SK-N-SH treated with all-trans-retinoic acid at 6 μM for 48 hours (cell line): Measurements from ENCODE around the gene C1GALT1.

Experiments used
- ATAC-seq: fragments of 200-7000 bp; cut with Tn5 transposase; 3 replicates; pipeline ENCODE4 v1.9.1; 2020; ENCODE audit warnings: mild to moderate bottlenecking, moderate library complexity
- ARNTL ChIP-seq: fragments of 450-650 bp; formaldehyde crosslinking; IDR thresholded peaks from 2 replicates; pipeline ENCODE4 v1.5.0; 2020; ENCODE audit warnings: low read depth, mild to moderate bottlenecking, moderate library complexity, borderline replicate concordance
- BACH2 ChIP-seq: fragments of 250-450 bp; sonication (Bioruptor Pico); IDR thresholded peaks from 2 replicates; pipeline ENCODE4 v1.9.0; 2021; ENCODE audit warnings: mild to moderate bottlenecking, borderline replicate concordance
- CREB5 ChIP-seq: fragments of 250-450 bp; sonication (Bioruptor Pico); IDR thresholded peaks from 2 replicates; pipeline ENCODE4 v1.5.1; 2020; ENCODE audit warnings: low read depth, mild to moderate bottlenecking, moderate library complexity
- CSDC2 ChIP-seq: fragments of 250-450 bp; sonication (Bioruptor Pico); IDR thresholded peaks from 2 replicates; pipeline ENCODE4 v1.5.0; 2020; ENCODE audit warnings: mild to moderate bottlenecking, moderate library complexity
- CSRNP3 ChIP-seq: fragments of 250-450 bp; sonication (Bioruptor Pico); IDR thresholded peaks from 2 replicates; pipeline ENCODE4 v1.5.1; 2021; ENCODE audit warnings: mild to moderate bottlenecking, moderate library complexity
- ESRRG ChIP-seq: fragments of 250-450 bp; sonication (Bioruptor Pico); IDR thresholded peaks from 2 replicates; pipeline ENCODE4 v1.6.1; 2021; ENCODE audit warnings: mild to moderate bottlenecking
- GLIS3 ChIP-seq: fragments of 250-450 bp; sonication (Bioruptor Pico); IDR thresholded peaks from 2 replicates; pipeline ENCODE4 v1.5.0; 2020; ENCODE audit warnings: mild to moderate bottlenecking, moderate library complexity
- ISL1 ChIP-seq: fragments of 250-450 bp; sonication (Bioruptor Pico); IDR thresholded peaks from 2 replicates; pipeline ENCODE4 v2.1.2; 2022; ENCODE audit warnings: mild to moderate bottlenecking, moderate library complexity
- OSR1 ChIP-seq: fragments of 250-450 bp; sonication (Bioruptor Pico); IDR thresholded peaks from 2 replicates; pipeline ENCODE4 v1.8.0; 2022; ENCODE audit warnings: moderate library complexity, mild to moderate bottlenecking, inconsistent platforms
- POU6F1 ChIP-seq: fragments of 250-450 bp; sonication (Bioruptor Pico); IDR thresholded peaks from 2 replicates; pipeline ENCODE4 v1.8.0; 2021; ENCODE audit warnings: low read depth, mild to moderate bottlenecking, moderate library complexity, borderline replicate concordance
- PPARA ChIP-seq: fragments of 250-450 bp; sonication (Bioruptor Pico); IDR thresholded peaks from 2 replicates; pipeline ENCODE4 v1.5.0; 2020; ENCODE audit warnings: mild to moderate bottlenecking, borderline replicate concordance
- RARB ChIP-seq: fragments of 250-450 bp; sonication (Bioruptor Pico); IDR thresholded peaks from 2 replicates; pipeline ENCODE4 v1.8.0; 2021; ENCODE audit warnings: mild to moderate bottlenecking, moderate library complexity
- TCF4 ChIP-seq: fragments of 250-450 bp; sonication (Bioruptor Pico); IDR thresholded peaks from 2 replicates; pipeline ENCODE4 v1.8.0; 2021; ENCODE audit warnings: mild to moderate bottlenecking, moderate library complexity, borderline replicate concordance
- TOX ChIP-seq: fragments of 250-450 bp; sonication (Bioruptor Pico); IDR thresholded peaks from 2 replicates; pipeline ENCODE4 v1.8.0; 2021; ENCODE audit warnings: mild to moderate bottlenecking, moderate library complexity, borderline replicate concordance
- ZFP3 ChIP-seq: fragments of 250-450 bp; sonication (Bioruptor Pico); IDR thresholded peaks from 2 replicates; pipeline ENCODE4 v1.5.0; 2020; ENCODE audit warnings: mild to moderate bottlenecking, moderate library complexity
- ZFP30 ChIP-seq: fragments of 450-650 bp; formaldehyde crosslinking; IDR thresholded peaks from 2 replicates; pipeline ENCODE4 v1.5.0; 2022; ENCODE audit warnings: mild to moderate bottlenecking, moderate library complexity
- ZNF70 ChIP-seq: fragments of 450-650 bp; formaldehyde crosslinking; IDR thresholded peaks from 2 replicates; pipeline ENCODE4 v1.5.0; 2020; ENCODE audit warnings: mild to moderate bottlenecking, moderate library complexity
- ZNF8 ChIP-seq: fragments of 450-650 bp; formaldehyde crosslinking; IDR thresholded peaks from 2 replicates; pipeline ENCODE4 v1.5.0; 2020; ENCODE audit warnings: mild to moderate bottlenecking, moderate library complexity
- TF ChIP-seq, protein P1 (sequence below): fragments of 250-450 bp; sonication (Bioruptor Pico); IDR thresholded peaks from 2 replicates; pipeline ENCODE4 v1.5.0; 2020; ENCODE audit warnings: mild to moderate bottlenecking, moderate library complexity
- TF ChIP-seq, protein P2 (sequence below): fragments of 250-450 bp; sonication (Bioruptor Pico); IDR thresholded peaks from 2 replicates; pipeline ENCODE4 v1.8.0; 2020; ENCODE audit warnings: mild to moderate bottlenecking, moderate library complexity, borderline replicate concordance

The C1GALT1 gene

GRCh38 chr7:7178081-7178480, 4.3 kb upstream of the C1GALT1 start:
- ATAC-seq, result no peak
- TF ChIP-seq GLIS3 (CRISPR knock-in tag) (no peak), POU6F1 (CRISPR knock-in tag) (no peak), BACH2 (no peak), ISL1 (CRISPR knock-in tag) (no peak), ARNTL (CRISPR knock-in tag) (no peak), ZFP3 (CRISPR knock-in tag) (no peak), TCF4 (CRISPR knock-in tag) (no peak), CREB5 (CRISPR knock-in tag) (no peak)
- TF ChIP-seq, all 23 proteins: peak for 0

GRCh38 chr7:7178906-7179305, 3.4 kb upstream of the C1GALT1 start:
- TF ChIP-seq CSDC2 (CRISPR knock-in tag), result no peak
- TF ChIP-seq, protein P1, sequence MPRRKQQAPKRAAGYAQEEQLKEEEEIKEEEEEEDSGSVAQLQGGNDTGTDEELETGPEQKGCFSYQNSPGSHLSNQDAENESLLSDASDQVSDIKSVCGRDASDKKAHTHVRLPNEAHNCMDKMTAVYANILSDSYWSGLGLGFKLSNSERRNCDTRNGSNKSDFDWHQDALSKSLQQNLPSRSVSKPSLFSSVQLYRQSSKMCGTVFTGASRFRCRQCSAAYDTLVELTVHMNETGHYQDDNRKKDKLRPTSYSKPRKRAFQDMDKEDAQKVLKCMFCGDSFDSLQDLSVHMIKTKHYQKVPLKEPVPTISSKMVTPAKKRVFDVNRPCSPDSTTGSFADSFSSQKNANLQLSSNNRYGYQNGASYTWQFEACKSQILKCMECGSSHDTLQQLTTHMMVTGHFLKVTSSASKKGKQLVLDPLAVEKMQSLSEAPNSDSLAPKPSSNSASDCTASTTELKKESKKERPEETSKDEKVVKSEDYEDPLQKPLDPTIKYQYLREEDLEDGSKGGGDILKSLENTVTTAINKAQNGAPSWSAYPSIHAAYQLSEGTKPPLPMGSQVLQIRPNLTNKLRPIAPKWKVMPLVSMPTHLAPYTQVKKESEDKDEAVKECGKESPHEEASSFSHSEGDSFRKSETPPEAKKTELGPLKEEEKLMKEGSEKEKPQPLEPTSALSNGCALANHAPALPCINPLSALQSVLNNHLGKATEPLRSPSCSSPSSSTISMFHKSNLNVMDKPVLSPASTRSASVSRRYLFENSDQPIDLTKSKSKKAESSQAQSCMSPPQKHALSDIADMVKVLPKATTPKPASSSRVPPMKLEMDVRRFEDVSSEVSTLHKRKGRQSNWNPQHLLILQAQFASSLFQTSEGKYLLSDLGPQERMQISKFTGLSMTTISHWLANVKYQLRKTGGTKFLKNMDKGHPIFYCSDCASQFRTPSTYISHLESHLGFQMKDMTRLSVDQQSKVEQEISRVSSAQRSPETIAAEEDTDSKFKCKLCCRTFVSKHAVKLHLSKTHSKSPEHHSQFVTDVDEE (CRISPR knock-in tag), result no peak
- no peak for TF ChIP-seq ZFP30 (CRISPR knock-in tag)
- TF ChIP-seq, protein P2, sequence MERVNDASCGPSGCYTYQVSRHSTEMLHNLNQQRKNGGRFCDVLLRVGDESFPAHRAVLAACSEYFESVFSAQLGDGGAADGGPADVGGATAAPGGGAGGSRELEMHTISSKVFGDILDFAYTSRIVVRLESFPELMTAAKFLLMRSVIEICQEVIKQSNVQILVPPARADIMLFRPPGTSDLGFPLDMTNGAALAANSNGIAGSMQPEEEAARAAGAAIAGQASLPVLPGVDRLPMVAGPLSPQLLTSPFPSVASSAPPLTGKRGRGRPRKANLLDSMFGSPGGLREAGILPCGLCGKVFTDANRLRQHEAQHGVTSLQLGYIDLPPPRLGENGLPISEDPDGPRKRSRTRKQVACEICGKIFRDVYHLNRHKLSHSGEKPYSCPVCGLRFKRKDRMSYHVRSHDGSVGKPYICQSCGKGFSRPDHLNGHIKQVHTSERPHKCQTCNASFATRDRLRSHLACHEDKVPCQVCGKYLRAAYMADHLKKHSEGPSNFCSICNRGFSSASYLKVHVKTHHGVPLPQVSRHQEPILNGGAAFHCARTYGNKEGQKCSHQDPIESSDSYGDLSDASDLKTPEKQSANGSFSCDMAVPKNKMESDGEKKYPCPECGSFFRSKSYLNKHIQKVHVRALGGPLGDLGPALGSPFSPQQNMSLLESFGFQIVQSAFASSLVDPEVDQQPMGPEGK (CRISPR knock-in tag), result no peak
- TF ChIP-seq POU6F1 (CRISPR knock-in tag), result no peak
- no peak for TF ChIP-seq ISL1 (CRISPR knock-in tag)
- TF ChIP-seq ZNF70 (CRISPR knock-in tag), result no peak
- TF ChIP-seq ZNF8 (CRISPR knock-in tag), result no peak
- no peak for TF ChIP-seq PPARA (CRISPR knock-in tag)
- no peak for TF ChIP-seq RARB (CRISPR knock-in tag)
- no peak for TF ChIP-seq OSR1 (CRISPR knock-in tag)
- TF ChIP-seq CSRNP3 (CRISPR knock-in tag), result no peak
- ATAC-seq, result no peak

GRCh38 chr7:7180725-7181449, 1.5 kb upstream of the C1GALT1 start:
- ATAC-seq, result no peak
- no peak for TF ChIP-seq TCF4 (CRISPR knock-in tag)
- no peak for TF ChIP-seq PPARA (CRISPR knock-in tag)
- no peak for TF ChIP-seq ISL1 (CRISPR knock-in tag)
- TF ChIP-seq ESRRG, result no peak
- TF ChIP-seq CSDC2 (CRISPR knock-in tag), result no peak
- no peak for TF ChIP-seq CREB5 (CRISPR knock-in tag)
- no peak for TF ChIP-seq OSR1 (CRISPR knock-in tag)
- no peak for TF ChIP-seq TOX (CRISPR knock-in tag)
- TF ChIP-seq ZNF8 (CRISPR knock-in tag), result no peak
- TF ChIP-seq POU6F1 (CRISPR knock-in tag), result no peak
- no peak for TF ChIP-seq BACH2
- TF ChIP-seq ZFP30 (CRISPR knock-in tag), result no peak
- TF ChIP-seq CSRNP3 (CRISPR knock-in tag), result no peak
